Stimulated activated CD8-positive, alpha-beta memory T cell treated with anti-CD3 and anti-CD28 coated beads, Interleukin-7, amount 100 ng/mL, for 1 hour (primary cell): ENCODE data around the gene DLEC1.

Experiments
- DNase-seq, 2 donors: peaks; one replicate each; pipeline ENCODE4 v3.0.0-alpha.2; 2020; ENCODE audit warnings: low read depth in 2 of 2

The DLEC1 gene

GRCh38 chr3:38136777-38137614 lies 98.0 kb downstream of the DLEC1 start, which contains the start of gene ACAA1:
Gene ACAA1, minus strand, starts transcription at chr3:38137127. Its CDS starts 92 bp downstream, at chr3:38137035.
- peak; percentile 93 to 96 for DNase-seq

GRCh38 chr3:38137615-38138348 lies 98.8 kb downstream of the DLEC1 start:
- DNase-seq, result no peak

- DNase-seq, result peak; percentile 71 to 76
Measured at GRCh38 chr3:38138349-38139190, 99.6 kb downstream of the DLEC1 start, which contains the start of gene MYD88. Gene MYD88, plus strand, starts transcription at chr3:38138661. Its CDS starts 40 bp downstream, at chr3:38138701.

GRCh38 chr3:38139191-38139590 lies 100.2 kb downstream of the DLEC1 start:
- no peak for DNase-seq

- DNase-seq, result no peak
Measured at GRCh38 chr3:38139652-38140051, 100.6 kb downstream of the DLEC1 start.

GRCh38 chr3:38140326-38141172 lies 101.5 kb downstream of the DLEC1 start:
- no peak for DNase-seq

- no peak for DNase-seq
Measured at GRCh38 chr3:38141173-38141951, 102.4 kb downstream of the DLEC1 start.

GRCh38 chr3:38141952-38142273 lies 102.9 kb downstream of the DLEC1 start:
- DNase-seq, result no peak

GRCh38 chr3:38142959-38143358 lies 104.0 kb downstream of the DLEC1 start:
- no peak for DNase-seq

GRCh38 chr3:38143511-38143910 lies 104.5 kb downstream of the DLEC1 start:
- DNase-seq, result no peak

GRCh38 chr3:38146504-38146903 lies 107.5 kb downstream of the DLEC1 start:
- DNase-seq, result no peak

- no peak for DNase-seq
Measured at GRCh38 chr3:38147421-38147820, 108.4 kb downstream of the DLEC1 start.

- no peak for DNase-seq
Measured at GRCh38 chr3:38148311-38148882, 109.4 kb downstream of the DLEC1 start.

GRCh38 chr3:38149708-38150107 lies 110.7 kb downstream of the DLEC1 start:
- DNase-seq, result no peak

- DNase-seq, result no peak
Measured at GRCh38 chr3:38150780-38151528, 111.9 kb downstream of the DLEC1 start.

GRCh38 chr3:38151667-38152265 lies 112.8 kb downstream of the DLEC1 start:
- DNase-seq, result no peak

GRCh38 chr3:38152609-38153008 lies 113.6 kb downstream of the DLEC1 start:
- no peak for DNase-seq

- DNase-seq, result no peak
Measured at GRCh38 chr3:38153221-38153620, 114.2 kb downstream of the DLEC1 start.

- no peak for DNase-seq
Measured at GRCh38 chr3:38154033-38154494, 115.1 kb downstream of the DLEC1 start.
